Kidney (tissue), 14 donors: ENCODE data around the gene GPR22. TPM values are rescaled to one million over a fixed set of nuclear protein-coding genes. Genes with fewer than 3 reads are reported as not detected.

Experiments
- DNase-seq, 5 donors: peaks; one replicate each; pipeline ENCODE4 v3.0.0-alpha.2; 2013 to 2020
- FAIRE-seq: peaks from 2 replicates; lab custom pipeline; 2012; peaks lifted over from hg19 to GRCh38; lab: Jason Lieb, UNC
- H3K27ac ChIP-seq, 2 donors: one replicate each; pipeline ENCODE4 v1.7.0; 2013; ENCODE audit warnings: low read depth in 2 of 2, low read length in 2 of 2, inconsistent platforms in 1 of 2
- H3K27me3 ChIP-seq: one replicate; pipeline ENCODE4 v1.7.1; 2013; ENCODE audit warnings: low read length, inconsistent platforms; ENCODE audit not compliant: control insufficient read depth, insufficient read depth
- H3K36me3 ChIP-seq, 3 donors: one replicate each; pipeline versions ENCODE4 v1.7.0 to v1.7.1; 2013; ENCODE audit warnings: low read length in 3 of 3, control low read depth in 1 of 3, inconsistent platforms in 1 of 3; ENCODE audit not compliant: insufficient read depth in 3 of 3, control insufficient read depth in 2 of 3
- H3K4me1 ChIP-seq, 3 donors: one replicate each; pipeline versions ENCODE4 v1.7.0 to v1.7.1; 2013; ENCODE audit warnings: low read length in 3 of 3, inconsistent platforms in 1 of 3, low read depth in 1 of 3; ENCODE audit not compliant: control insufficient read depth in 2 of 3, insufficient read depth in 2 of 3
- H3K4me3 ChIP-seq, 3 donors: one replicate each; pipeline versions ENCODE4 v1.7.0 to v1.8.1; 2013; ENCODE audit warnings: low read length in 3 of 3, control low read depth in 1 of 3, inconsistent platforms in 1 of 3
- H3K9ac ChIP-seq, 3 donors: one replicate each; pipeline versions ENCODE4 v1.7.0 to v1.7.1; 2013; ENCODE audit warnings: low read length in 3 of 3, control low read depth in 1 of 3, inconsistent platforms in 1 of 3
- H3K9me3 ChIP-seq, 3 donors: one replicate each; pipeline versions ENCODE4 v1.7.0 to v1.7.1; 2013; ENCODE audit warnings: low read length in 3 of 3, control low read depth in 1 of 3, inconsistent platforms in 1 of 3; ENCODE audit not compliant: control insufficient read depth in 2 of 3, insufficient read depth in 1 of 3
- intact Hi-C: fragments of 100-400 bp; cut with DNase I; formaldehyde crosslinking; loops from one replicate; pipeline ENCODE4 v1.11.1; 2022
- polyA plus RNA-seq: library from polyadenylated mRNA; stranded (reverse); fragments of 350-450 nt; fragmentation: Illumina TruSeq; extraction: RNeasy Lipid Tissue Mini Kit (QIAGEN cat#74804); gene quantifications from one replicate; pipeline ENCODE4 v1.2.3, GENCODE V29; 2014; ENCODE audit warnings: low read depth, low replicate concordance; ENCODE audit not compliant: insufficient read depth
- total RNA-seq: library from RNA; stranded (reverse); fragmentation: NEBNext Ultra II Directional; extraction: Animal tissue kit (Norgen Biotek cat#: 25700); gene quantifications from one replicate; pipeline ENCODE4 v1.2.1, GENCODE V29; 2021
- TF ChIP-seq, protein P1 (sequence below): IDR thresholded peaks from 3 replicates; pipeline ENCODE4 v1.5.1; 2012; ENCODE audit warnings: mild to moderate bottlenecking, moderate library complexity, borderline replicate concordance; ENCODE audit not compliant: insufficient read depth; ENCODE audit errors: extremely low read depth
- donor health status: control.
- donor health status: control.
- donor health status: control.
- donor health status: control.
- donor health status: control.
- donor health status: DM: yes; HTN: yes; CAD: no.
- donor health status: Normal renal cell carcinoma (clear cell type).

The GPR22 gene
- total and polyA plus RNA-seq, 2 donors from 2014 or later: not detected

DNA sequence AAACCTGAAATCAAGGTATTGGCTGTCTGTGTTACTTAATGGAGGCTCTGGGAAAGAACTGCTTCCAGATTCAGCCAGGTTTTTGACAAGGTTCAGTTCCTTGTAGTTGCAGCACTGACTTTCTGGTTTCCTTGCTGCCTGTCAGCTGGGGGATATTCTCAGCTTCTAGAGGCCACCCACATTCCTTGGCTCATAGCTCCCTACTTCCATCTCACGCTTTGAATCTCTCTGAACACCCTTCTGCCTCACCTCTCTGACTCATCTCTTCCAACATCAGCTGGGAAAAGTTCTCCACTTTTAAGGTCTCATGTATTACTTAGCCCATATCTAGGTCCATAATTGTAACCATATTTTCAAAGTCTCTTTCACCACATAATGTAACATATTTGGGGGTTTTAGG lies 22.9 kb upstream of the GPR22 start:
- no peaks in the 10 kb centered on the region for H3K36me3 ChIP-seq
- H3K4me1 ChIP-seq: no peaks in the 10 kb centered on the region
- H3K4me3 ChIP-seq: no peak overlapping the region
- no peak overlapping the region for H3K9ac ChIP-seq
- TF ChIP-seq, protein P1, sequence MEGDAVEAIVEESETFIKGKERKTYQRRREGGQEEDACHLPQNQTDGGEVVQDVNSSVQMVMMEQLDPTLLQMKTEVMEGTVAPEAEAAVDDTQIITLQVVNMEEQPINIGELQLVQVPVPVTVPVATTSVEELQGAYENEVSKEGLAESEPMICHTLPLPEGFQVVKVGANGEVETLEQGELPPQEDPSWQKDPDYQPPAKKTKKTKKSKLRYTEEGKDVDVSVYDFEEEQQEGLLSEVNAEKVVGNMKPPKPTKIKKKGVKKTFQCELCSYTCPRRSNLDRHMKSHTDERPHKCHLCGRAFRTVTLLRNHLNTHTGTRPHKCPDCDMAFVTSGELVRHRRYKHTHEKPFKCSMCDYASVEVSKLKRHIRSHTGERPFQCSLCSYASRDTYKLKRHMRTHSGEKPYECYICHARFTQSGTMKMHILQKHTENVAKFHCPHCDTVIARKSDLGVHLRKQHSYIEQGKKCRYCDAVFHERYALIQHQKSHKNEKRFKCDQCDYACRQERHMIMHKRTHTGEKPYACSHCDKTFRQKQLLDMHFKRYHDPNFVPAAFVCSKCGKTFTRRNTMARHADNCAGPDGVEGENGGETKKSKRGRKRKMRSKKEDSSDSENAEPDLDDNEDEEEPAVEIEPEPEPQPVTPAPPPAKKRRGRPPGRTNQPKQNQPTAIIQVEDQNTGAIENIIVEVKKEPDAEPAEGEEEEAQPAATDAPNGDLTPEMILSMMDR: no peak
- no peak overlapping the region for H3K27ac ChIP-seq
- no peaks in the 10 kb centered on the region for H3K9me3 ChIP-seq
- intact Hi-C loops: no loop called here
- FAIRE-seq (no peak), DNase-seq (no peak)
- H3K27me3 ChIP-seq: no peaks in the 10 kb centered on the region

- DNase-seq (no peak), FAIRE-seq (no peak)
- Histone ChIP-seq H3K9me3 (no peaks in the 10 kb centered on the region), H3K36me3 (peaks cover 0 to 2% (median 0%) of the 10 kb centered on the region in 3 donors), H3K9ac (no peak overlapping the region), H3K4me1 (no peaks in the 10 kb centered on the region), H3K4me3 (no peak overlapping the region), H3K27me3 (no peaks in the 10 kb centered on the region), H3K27ac (no peak overlapping the region)
- TF ChIP-seq, protein P1: no peak
- intact Hi-C loops: no loop called here
Measured at GRCh38 chr7:107450970-107451369, 18.9 kb upstream of the GPR22 start.

- H3K27me3 ChIP-seq: no peaks in the 10 kb centered on the region
- TF ChIP-seq, protein P1: no peak
- no peak for FAIRE-seq
- intact Hi-C loops: no loop called here
- no peak overlapping the region for H3K4me3 ChIP-seq
- H3K36me3 ChIP-seq: peaks cover 0 to 2% (median 0%) of the 10 kb centered on the region in 3 donors
- no peak overlapping the region for H3K9ac ChIP-seq
- H3K4me1 ChIP-seq: no peaks in the 10 kb centered on the region
- no peaks in the 10 kb centered on the region for H3K9me3 ChIP-seq
- DNase-seq: no peak
- no peak overlapping the region for H3K27ac ChIP-seq
Measured at GRCh38 chr7:107453388-107453787, 16.5 kb upstream of the GPR22 start.
